T-helper 22 cell (primary cell): ENCODE data around the gene TOX2.
"Not testable (repeated sequence)": the region's sequence is repeated elsewhere in the genome, so short reads cannot be mapped to it uniquely, and the experiment has no call there.

Source experiments
- DNase-seq: peaks from one replicate; pipeline ENCODE4 v3.0.0-alpha.2; 2020; ENCODE audit warnings: low read depth

Gene TOX2

DNA sequence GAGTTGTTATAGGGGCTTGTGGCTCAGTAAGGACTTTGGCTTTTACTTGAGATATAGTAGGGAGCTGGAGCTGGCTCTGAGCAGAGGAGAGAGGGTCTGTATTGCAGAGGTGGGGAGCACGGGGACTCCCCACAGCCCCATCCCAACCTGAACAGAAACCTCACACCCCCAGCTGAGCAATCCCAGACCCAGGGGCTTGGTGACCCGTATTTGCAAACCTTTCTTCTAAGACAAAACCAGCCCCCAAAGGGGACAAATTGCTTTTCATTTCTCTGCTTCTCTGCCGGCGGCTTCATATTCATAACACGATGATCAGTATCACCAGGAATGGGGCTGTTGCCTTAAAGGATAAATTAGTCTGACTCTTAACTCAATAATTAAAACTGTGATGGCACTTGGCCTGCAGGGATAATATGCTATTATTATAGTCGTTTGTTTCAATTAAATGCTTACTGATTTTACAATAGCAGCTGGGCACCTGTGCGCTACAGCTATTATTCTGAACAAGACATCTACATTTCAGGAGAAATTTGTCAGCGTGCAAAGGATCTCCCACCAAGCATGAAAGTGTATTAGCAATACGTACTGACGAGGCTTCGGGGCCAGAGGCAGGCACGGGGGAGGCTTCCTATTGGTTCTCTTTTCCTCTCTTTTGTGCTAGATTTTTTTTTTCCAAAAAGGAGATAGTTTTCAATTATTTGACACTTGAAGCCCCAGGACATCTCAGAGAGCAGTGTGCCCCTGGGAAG is 118.1 kb downstream of the TOX2 start:
- no peak for DNase-seq

DNA sequence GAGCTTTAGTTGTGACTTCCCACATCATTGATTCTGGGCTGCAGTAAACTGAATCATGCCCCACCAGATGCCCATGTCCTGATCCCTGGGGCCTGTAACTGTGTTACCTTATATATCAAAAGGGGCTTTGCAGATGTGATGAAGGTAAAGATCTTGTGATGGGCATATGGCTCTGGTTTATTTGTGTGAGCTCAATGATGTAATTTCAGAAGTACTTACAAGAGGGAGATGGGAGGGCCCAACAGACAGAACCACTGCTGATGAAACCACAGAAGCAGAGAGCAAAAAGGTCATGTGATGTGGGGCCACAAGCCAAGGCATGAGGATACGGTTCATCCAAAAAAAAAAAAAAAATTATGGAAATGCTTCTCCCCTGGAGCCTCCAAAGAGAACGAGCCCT is 118.7 kb downstream of the TOX2 start:
- DNase-seq, result no peak

DNA sequence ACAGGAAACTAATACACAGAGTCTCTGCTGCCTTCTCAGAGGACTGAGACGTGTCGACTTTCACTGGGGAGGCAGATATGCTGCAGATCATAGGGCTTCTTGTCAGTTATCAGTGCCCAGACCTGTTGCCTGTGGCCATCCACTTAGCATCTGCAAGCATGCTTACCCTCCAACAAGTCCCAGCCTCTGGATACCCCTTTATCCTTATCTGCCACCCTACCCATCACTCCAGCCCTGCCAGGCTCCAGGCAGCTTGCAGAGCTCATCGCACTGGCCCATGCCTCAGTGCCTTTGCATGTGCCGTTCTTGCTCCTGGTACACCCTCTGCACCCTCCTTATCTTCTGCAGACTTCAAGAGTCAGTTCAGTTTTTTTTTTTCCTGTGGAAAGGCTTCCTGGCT is 119.2 kb downstream of the TOX2 start:
- DNase-seq, result no peak

DNA sequence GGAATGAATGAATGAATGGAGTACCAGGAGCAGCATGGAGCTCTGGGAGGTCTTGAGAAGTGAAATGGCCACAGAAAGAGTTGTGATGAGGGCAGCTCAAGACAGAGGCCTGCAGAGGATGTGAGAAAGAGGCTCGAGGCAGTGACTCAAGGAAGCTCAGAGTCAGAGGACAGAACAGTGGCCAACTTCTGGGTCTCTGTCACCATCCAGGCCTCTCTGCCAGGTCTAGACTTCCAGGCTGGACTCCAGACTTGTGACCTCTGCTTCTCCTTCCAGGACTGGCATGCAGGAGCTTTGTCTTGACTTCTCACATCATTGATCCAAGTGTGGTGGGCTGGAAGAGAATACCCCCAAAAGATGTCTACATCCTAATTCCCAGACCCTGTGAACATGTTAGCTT is 119.8 kb downstream of the TOX2 start:
- DNase-seq, result no peak

DNA sequence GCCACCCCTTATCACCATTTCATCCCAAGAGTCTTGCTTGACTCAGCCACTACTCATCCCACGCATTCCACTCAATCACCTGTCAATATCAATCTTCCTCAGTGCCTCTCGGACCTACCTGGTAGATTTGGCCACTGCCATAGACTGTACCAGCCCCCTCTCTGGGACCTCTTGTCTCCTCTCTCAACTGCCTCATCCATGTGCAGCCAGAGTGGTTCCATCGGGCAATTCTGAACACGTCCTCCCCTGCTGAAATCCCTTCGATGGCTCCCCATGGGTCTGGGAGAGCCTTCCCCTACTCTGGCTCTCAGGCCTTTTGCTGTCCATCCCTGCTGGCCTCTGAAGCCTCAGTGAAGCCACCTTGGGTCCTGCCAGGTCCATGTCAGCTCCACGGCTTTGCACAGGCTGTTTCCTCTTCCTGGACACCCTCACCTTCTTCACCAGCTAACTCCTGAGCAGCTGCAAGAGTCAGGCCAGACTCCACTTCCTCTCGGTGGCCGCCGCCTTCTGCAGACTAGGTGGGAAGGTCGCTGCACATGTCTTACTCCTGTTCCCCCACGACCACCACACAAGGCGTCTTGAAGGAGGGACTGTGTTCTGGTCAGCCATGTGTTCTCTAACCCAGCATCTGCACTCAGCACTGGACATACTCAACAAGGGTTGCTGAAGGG is 120.4 kb downstream of the TOX2 start:
- DNase-seq, result no peak

DNA sequence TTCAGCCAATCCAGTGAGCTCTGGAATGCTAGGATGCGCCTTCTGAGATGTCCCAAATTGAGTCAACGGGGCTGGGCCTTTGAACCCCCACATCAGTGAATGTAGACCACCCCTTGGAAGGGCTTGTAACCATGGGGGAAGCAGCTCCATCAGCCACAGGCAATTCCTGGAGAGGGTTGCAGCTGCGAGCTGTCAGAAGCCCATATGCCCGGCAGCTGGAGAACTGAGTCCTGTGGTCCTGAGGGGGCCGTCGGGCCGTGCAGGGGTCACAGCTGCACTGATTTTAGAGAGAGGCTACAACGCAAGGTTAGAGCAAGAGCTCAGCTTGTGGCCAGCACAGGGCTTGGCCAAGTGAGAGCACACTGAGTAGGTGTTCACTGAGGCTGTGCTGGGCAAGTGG is 121.3 kb downstream of the TOX2 start:
- DNase-seq, result no peak

DNA sequence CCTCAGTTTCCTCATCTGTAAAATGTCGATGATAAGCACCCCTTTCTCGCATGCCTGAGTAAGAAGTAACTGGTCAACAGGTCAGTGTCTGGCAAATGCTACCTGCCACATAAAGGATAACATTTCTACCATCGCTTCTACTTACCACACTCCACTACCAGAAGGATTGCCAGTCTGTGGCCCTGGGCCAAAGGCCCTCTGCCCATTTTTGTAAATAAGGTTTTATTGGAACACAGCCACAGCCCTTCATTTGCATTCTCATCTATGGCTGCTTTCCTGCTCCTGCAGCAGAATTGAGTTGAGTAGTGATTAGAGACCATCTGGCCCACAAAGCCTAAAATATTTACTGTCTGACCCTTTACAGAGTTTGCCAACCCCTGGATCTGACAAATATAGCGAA is 121.8 kb downstream of the TOX2 start:
- no peak for DNase-seq

DNA sequence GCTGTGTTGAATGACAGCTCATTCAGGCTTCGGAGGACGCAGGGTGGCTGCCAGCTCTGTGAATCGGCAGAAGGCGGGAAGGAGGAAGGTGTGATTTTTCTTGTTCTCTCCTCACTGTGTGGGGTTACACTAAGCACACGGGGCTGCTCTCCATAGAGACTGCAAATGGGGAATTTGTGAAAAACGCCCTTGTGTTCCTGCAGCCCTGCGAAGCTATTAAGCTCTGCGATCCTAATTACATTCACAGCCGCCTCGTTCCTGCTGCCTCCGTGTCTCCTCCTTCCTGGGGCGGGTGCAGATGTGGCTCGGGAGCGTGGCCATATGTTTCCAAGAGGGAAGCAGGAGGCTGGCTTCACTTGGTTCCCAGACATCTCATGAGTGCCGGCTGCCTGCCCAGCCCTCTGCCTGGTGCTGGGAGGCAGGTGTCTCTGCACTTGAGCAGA is 124.0 kb downstream of the TOX2 start:
- DNase-seq, result no peak

DNA sequence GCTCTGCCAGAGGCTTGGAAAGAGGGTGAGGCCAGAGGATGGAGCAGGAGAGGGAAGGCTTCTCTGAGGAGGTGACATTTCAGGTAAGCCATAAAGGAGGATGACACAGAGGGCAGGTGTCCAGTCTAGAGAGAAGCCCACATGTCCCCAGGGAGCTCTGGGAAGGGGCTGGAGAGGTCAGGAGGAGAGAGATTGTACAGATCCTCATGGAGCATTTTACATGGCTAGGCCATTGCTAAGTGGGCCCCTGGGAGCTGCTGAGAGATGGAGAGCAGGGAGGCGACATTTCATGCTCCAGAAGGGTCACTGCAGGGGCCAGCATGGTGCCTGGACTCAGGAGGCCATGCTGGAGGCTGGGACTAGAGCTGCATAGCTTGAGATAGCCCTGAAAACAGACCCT is 124.5 kb downstream of the TOX2 start:
- no peak for DNase-seq

DNA sequence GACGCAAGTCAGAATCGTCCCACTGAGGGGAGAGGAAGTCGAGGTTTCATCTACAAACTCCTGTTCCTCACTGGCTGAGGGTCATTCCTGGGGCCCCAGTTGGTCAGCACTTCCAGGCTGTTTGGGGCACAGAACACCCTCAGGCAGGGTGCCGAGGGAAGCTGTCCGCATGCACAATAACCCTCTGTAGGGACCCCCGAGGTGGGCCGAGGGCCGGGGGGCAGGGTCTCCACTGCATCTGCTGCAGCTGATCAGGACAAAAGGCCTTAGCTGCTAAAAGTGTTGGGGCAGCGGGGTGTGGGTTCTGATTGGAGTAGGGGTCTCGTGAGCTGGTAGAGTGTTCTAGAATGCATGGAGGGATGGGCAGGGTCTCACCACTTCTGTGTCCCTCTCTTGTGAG is 125.1 kb downstream of the TOX2 start:
- no peak for DNase-seq

DNA sequence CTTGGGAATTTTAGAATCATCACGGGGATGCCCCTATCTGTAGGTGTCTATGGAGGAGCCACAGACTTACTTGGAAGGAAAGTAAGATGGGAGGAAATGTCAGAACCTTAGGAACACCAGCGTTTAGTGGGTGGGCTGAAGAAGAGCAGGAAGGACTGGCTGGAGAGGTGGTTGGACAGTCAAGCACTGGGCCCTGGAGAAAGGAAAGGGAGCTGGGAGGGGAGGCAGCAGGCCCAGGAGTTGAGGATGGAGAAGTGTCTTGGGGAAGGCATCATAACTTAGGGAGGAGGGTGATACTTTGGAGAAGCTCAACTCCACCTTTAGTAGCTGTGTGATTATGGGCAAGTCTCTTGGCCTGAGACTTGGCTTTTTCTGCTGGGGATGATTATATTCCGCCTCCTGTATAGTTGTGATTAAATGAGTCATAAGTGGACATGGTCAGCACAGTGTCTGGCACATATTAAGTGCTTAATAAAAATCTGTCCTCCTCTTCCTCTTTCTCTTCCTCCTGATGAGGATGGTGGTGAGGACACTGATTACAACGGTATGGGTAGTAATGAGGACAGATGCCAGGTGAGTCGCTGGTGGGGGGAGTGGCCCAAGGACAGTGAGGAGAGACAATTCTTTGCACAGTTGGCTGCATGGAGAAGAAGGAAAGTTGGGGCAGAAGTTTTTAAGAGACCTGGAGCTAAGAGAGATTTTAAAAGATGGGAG is 125.7 kb downstream of the TOX2 start:
- DNase-seq, result no peak

DNA sequence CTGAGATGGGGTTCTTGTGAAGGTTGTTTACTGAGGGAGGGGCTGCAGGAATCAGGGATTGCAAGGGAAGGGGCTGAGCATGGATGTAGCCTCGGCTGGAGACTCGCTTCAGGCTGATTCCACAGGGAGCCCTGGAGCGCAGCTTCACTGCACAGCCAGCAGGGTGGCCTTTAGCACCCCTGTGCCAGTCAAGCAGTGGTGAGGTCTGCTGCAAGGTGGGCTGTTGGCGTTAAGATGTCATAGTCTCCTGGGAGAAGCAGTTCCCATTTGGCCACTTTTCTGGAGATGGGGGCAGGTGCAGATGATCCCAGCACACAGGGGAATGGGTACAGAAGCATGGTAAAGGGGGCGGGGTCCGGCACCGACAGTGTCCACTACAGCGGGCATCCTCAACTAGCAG is 126.3 kb downstream of the TOX2 start:
- no peak for DNase-seq

DNA sequence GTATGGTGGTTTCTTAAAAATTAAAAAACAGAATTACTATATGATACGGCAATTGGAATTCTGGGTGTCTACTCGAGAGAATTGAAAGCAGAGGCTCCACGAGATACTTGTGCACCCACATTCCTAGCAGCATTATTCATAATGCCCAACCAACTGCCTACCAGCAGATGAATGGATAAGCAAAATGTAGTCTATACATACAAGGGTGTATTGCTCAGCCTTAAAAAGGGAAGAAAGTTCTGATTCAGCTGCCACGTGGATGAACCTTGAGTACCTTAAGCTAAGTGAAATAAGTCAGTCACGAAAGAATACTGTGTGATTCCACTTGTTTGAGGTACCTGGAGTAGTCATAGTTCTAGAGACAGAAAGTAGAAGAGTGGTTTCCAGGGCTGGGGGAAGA is 130.1 kb downstream of the TOX2 start:
- not testable (repeated sequence) for DNase-seq

DNA sequence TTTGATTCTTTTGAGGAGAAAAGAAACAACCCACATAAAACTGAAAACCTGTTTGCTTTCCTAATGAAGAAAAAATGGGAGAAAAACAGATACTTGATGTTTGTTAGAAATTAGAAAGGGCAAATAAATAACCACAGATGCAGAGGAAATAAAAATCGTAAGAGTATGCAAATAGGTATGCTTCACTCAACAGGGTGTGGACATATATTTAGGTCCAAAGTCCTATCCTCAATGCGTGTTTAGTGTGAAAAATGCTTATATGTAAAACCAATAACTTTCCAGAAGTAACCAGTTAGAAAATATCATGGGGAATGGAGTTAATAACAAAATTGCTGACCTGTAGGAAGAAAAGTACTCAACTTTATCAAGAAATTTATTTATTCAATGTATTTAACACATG is 135.7 kb downstream of the TOX2 start:
- no peak for DNase-seq

DNA sequence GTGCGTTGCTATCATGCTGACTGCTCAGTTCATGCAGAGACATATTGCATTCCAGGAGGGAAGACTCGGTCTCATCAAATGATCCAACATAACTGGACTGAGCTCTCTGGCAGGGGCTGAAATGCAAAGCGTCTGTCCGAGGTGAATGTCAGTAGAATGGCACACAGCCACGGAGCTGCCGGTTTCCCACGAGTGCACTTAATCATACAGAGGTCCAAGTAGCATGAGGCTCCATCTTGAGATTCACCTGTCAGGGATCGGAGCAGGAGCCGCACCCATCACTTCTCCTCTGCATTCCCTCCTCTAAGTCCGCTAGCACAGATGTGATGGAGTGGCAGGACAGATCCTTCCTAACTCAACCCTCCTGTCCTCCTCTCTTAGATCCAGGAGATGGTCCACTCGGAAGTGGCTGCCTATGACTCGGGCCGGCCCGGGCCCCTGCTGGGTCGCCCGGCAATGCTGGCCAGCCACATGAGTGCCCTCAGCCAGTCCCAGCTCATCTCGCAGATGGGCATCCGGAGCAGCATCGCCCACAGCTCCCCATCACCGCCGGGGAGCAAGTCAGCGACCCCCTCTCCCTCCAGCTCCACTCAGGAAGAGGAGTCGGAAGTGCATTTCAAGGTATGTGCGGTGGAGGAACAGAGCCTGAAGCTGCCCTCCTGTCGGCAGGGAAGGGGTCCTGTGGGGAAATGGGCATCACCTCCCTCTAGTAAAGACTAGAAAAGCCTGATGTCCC is 136.4 kb downstream of the TOX2 start:
- no peak for DNase-seq

DNA sequence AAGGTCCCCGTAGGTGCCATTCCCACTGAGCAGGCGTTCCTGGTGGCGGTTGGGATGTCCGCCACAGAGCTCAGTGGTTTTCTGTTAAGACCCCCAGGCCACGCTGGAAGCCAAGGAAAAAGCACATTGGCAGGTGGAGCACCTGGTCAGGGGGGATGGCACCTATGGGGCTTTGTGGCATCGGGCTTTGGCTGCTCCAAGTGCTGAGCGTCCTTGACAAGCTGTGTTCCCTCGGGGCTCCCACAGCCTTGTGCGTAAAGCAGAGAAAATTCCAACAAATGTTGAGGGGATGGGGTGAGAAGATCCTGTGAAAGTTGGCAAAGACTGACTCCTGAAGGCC is 137.0 kb downstream of the TOX2 start:
- DNase-seq, result no peak

DNA sequence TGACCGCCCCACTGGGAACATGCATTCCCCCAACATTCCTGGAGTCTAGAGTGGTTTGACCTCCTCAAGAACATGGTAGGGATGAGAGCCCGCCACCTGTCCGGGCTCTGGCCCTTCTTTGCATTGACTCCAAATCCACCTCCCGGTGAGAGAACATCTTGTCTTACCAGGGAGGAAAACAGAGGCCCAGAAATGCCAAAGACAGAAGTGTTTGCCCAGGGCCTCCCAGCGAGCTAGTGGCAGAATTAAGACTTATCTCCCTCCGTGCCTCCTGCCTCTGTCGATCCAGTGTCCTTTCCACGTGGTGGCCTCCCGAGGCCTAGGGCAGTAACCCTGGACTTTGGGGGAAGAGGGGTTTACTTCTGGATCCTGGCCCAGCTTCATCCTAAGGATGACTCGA is 137.5 kb downstream of the TOX2 start:
- no peak for DNase-seq

DNA sequence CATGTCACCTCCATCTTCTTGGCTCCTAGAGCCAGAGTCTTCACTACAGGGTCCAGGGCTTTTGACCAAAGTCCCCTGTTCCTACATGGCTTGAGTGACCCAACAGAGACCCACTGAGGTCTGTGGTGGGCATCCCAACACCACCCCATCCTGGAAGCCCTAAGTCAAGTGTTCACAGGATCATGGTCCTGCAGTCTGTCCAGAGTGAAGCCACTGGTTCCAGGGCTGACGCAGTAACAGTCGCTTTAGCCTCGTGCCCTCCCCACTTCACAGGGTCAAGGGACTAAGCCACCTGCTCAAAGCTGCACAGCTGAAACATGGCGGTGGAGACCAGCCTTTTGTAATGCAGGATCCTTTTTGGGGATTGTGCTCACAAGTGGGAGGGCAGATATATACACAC is 138.4 kb downstream of the TOX2 start:
- no peak for DNase-seq

DNA sequence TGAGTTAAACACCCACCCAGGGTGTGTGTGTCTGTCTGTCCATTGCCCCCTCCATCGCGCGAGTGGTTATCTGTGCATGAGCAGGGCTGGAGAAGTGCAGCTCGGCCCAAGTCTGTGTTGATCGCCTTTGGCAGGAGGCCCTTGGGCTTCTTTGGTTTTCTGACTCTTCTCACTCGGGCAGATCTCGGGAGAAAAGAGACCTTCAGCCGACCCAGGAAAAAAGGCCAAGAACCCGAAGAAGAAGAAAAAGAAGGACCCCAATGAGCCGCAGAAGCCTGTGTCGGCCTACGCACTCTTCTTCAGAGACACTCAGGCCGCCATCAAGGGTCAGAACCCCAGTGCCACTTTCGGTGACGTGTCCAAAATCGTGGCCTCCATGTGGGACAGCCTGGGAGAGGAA is 139.5 kb downstream of the TOX2 start:
- no peak for DNase-seq

DNA sequence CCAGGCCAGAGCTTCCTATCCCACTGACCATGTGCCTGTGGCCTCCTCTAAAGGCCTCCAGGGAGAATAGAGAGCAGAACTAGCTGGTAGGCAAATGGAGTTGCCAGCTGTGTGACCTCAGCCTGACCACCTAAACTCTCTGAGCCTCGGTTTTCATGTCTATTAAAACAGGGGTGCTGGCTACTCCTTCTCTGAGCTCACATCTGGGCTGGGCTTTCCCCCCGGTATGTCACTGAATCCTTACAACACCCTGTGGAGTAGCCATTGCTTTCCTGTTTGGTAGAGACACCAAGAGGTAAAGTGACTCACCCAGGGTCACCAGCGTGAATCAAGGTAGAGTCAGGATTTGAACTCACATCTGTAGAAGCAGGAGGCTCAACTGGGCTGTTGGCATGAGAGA is 140.2 kb downstream of the TOX2 start:
- no peak for DNase-seq

DNA sequence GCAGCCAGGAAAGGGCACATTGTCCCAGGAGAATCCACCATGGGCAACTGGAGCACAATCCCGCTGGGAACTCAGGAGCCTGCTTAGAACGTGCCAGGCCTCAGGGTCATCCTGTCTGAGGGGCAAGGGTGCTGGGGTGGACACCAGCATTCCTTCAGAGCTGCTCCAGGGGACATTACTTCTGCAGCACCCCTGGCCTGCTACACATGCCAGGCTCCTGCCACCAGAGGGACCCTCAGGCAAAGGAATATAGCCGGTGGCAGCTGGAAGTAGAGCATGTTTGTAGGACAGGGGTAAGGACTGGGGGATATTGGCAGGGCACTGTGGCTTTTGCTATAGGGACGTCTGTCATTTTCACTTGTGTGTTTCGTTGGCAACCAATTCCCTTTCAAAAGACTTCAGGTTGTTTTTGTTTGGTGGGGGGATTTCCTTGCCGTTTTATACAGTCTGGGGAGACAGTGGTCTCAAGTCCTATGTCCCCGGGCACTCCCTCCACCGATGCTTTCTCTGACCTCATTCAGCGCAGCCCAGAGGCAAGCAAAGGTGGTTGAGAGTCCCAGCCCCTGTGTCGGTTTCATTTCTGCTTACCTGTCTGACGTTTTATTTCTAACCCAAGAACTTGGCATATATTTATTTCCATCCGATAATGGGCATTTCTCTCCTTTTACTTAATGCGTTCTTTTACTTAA is 141.5 kb downstream of the TOX2 start:
- no peak for DNase-seq
